ENCODE data around the gene LMF1. TPM values are rescaled to one million over a fixed set of nuclear protein-coding genes. Genes with fewer than 3 reads are reported as not detected.

The LMF1 gene
- total RNA-seq, 1 experiment from 2014 or later, result 12.8 TPM

GRCh38 chr16:911101-911500 lies 59.7 kb downstream of the LMF1 start (continued):
- TF ChIP-seq POLR2AphosphoS5 (IDR thresholded peaks at IDR 0.05; ENCODE audit: low read depth, low read length), result no peak
- no peak for TF ChIP-seq ZNF274 (IDR thresholded peaks at IDR 0.05; ENCODE audit: low read depth, low read length)

- Histone ChIP-seq H3K4me1 (ENCODE audit: control insufficient read depth in 1 of 2, insufficient read depth in 2 of 2, low read length in 2 of 2) (no peaks in the 10 kb centered on the region), H3K36me3 (ENCODE audit: control insufficient read depth in 1 of 2, insufficient read depth in 2 of 2, low read length in 2 of 2) (no peaks in the 10 kb centered on the region; a peak in 1 of 4 replicates), H3K4me2 (ENCODE audit: low read length) (no peak overlapping the region), H3K27ac (ENCODE audit: low read depth, low read length) (no peak overlapping the region), H3K79me2 (ENCODE audit: insufficient read depth, low read length) (no peaks in the 10 kb centered on the region), H3K9me3 (ENCODE audit: control insufficient read depth in 1 of 2, insufficient read depth in 1 of 2, low read depth in 1 of 2, low read length in 2 of 2) (peaks cover 0 to 8% of the 10 kb centered on the region in 2 experiments; a peak in 1 of 4 replicates), H3K27me3 (ENCODE audit: insufficient read depth, low read length) (no peaks in the 10 kb centered on the region), H4K20me1 (ENCODE audit: insufficient read depth) (no peaks in the 10 kb centered on the region), H3K4me3 (replicated peaks in 1 of 2; ENCODE audit: low read depth in 1 of 2, low read length in 2 of 2) (no peak overlapping the region), H2AFZ (ENCODE audit: low read depth, low read length, poor library complexity, severe bottlenecking) (no peak overlapping the region), H3K9ac (ENCODE audit: low read length) (no peak overlapping the region), H3K9me2 (ENCODE audit: insufficient read depth) (no peaks in the 10 kb centered on the region)
- no peak for ATAC-seq
- ChIA-PET POLR2A (no interaction called here), CTCF (no interaction called here), RAD21 (ENCODE audit: low non-redundant PET in 1 of 2, low total read pairs in 2 of 2, uncharacterized antibody in 2 of 2, unreplicated experiment in 2 of 2) (no interaction called here)
- no TSS peak for BruUV-seq (replicated peaks)
- TF ChIP-seq EGR1 (IDR thresholded peaks at IDR 0.05; ENCODE audit: low read depth), result no peak
- TF ChIP-seq CEBPB (IDR thresholded peaks at IDR 0.05; ENCODE audit: low read depth), result no peak
- TF ChIP-seq CTCF (IDR thresholded peaks at IDR 0.05 in 2 of 3, conservative IDR thresholded peaks at IDR 0.05 in 1 of 3; ENCODE audit: borderline replicate concordance in 1 of 3, insufficient read depth in 1 of 3, low read depth in 2 of 3, low read length in 2 of 3), result no peak
- no peak for TF ChIP-seq POLR2AphosphoS5 (IDR thresholded peaks at IDR 0.05; ENCODE audit: low read depth, low read length)
- no peak for TF ChIP-seq JUND (IDR thresholded peaks at IDR 0.05)
- no peak for TF ChIP-seq ZNF274 (IDR thresholded peaks at IDR 0.05; ENCODE audit: low read depth, low read length)
- TF ChIP-seq SRF (IDR thresholded peaks at IDR 0.05; ENCODE audit: low read depth), result no peak
- no peak for TF ChIP-seq ATF3 (IDR thresholded peaks at IDR 0.05)
- no peak for TF ChIP-seq POLR2A (IDR thresholded peaks at IDR 0.05; ENCODE audit: borderline replicate concordance, extremely low read depth, insufficient read depth, insufficient read length)
- no peak for TF ChIP-seq EZH2phosphoT487 (IDR thresholded peaks at IDR 0.05; ENCODE audit: borderline replicate concordance)
- TF ChIP-seq FOSL1 (IDR thresholded peaks at IDR 0.05; ENCODE audit: low read depth), result no peak
- TF ChIP-seq RAD21 (IDR thresholded peaks at IDR 0.05; ENCODE audit: low read depth), result no peak
- no peak for TF ChIP-seq ZBTB33 (IDR thresholded peaks at IDR 0.05; ENCODE audit: extremely low read depth, insufficient replicate concordance, low read length)
- TF ChIP-seq REST (IDR thresholded peaks at IDR 0.05; ENCODE audit: low read depth), result no peak
- no peak for TF ChIP-seq MAX (IDR thresholded peaks at IDR 0.05)
- TF ChIP-seq YY1 (IDR thresholded peaks at IDR 0.05; ENCODE audit: extremely low read depth, insufficient replicate concordance, low read depth, low read length), result no peak
- TF ChIP-seq SP1 (IDR thresholded peaks at IDR 0.05; ENCODE audit: low read depth), result no peak
- no peak for TF ChIP-seq ELF1 (IDR thresholded peaks at IDR 0.05; ENCODE audit: borderline replicate concordance, low read depth)
- no peak for TF ChIP-seq EZH2 (IDR thresholded peaks at IDR 0.05)
- TF ChIP-seq ZFX (IDR thresholded peaks at IDR 0.05), result no peak
- intact Hi-C loops (cut with micrococcal nuclease), result no loop called here
- no peak for DNase-seq (ENCODE audit: low read depth, low spot score)
Measured at GRCh38 chr16:910181-910580, 60.6 kb downstream of the LMF1 start.

All from HCT116 (cell line).